Tongue (tissue), 2 donors: ENCODE data around the gene KIAA0040. TPM values are rescaled to one million over a fixed set of nuclear protein-coding genes. Genes with fewer than 3 reads are reported as not detected.

Experiments used
- DNase-seq: peaks from one replicate; pipeline ENCODE4 v3.0.0-alpha.2; 2015
- total RNA-seq: library from RNA; depleted of rRNA; stranded (reverse); fragments of >200 nt; gene quantifications from one replicate; pipeline ENCODE4 v1.2.3, GENCODE V29; 2014

Gene KIAA0040
- total RNA-seq = 21.8 TPM

DNA sequence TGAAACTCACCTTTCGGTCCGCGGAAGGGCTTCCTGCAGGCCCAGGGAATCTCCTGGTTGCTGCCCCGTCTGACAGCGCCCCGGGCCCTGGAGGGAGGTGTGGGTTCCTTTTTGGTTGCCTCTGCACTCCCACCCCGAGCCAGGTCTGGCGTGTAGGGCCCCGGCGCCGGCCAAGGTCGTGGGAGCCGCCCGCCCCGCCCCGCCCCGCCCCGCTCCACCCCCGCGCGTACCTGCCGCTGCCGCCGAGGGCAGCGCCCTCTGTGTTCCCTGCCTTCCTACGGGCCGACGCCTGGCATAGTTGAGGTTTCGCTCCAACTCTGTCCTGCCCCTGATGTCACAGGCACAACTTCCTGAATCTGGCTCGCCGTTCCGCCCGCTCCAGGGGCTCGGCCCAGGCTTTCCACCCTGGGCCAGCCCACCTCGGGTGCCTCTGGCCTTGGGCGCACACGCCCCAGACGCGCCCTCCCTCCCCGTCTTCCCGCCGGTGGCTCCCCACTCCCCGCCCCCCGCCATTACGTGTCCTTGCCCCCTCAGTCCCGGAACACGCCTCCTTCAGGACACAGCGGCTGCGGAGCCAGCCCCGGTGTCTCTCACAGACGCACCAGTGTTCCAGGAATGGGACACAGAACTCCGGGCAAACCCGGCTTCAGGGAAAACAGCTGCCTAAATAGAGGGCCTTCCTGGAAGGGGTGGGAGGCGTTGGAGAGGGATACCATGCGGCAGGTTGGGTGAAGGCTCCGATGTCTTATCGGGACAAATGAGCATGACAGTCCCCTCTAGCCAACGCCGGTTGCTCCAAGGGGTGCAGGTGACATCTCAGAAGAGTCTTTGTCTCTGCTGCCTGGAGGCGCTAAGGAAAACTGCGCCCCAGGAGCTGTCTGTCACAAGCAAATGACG is at the start of gene KIAA0040:
TSS of gene KIAA0040 (minus strand) at position 147 of the 897 bp plus-strand sequence. CDS start 31,763 bp downstream, outside the sequence.
- DNase-seq = peak; percentile 83

DNA sequence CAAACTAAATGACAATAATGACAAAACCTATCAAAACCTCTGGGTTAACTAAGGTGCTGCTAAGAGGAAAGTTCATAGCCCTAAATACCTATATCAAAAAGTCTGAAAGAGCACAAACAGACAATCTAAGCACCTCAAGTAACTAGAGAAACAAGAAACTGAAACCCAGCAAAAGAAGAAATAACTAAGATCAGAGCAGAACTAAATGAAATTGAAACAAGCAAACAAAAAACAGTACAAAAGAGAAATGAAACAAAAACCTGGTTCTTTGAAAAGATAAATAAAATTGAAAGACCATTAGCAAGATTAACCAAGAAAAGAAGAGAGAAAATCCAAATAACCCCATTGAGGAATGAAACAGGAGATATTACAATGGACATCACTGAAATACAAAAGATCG is 44.8 kb upstream of the KIAA0040 start:
- no peak for DNase-seq

DNA sequence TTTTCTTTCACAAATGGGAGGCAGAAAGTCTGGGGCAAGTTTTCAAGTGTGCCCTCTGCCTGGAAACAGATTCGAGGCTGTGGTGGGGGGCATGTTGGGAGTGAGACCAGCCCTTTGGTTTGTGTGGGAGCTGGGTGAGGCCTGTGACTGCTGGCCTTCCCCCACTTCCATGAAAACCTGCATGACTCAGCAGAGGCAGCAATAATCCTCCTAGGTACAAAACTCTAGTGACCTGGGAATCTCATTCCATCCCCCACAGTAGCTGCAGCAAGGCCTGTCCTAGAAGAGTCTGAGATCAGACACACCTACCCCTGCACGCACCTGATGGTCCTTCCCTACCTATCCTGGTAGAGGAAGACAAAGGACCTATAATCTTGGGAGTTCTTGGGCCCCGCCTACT is 42.1 kb upstream of the KIAA0040 start:
- DNase-seq = no peak

DNA sequence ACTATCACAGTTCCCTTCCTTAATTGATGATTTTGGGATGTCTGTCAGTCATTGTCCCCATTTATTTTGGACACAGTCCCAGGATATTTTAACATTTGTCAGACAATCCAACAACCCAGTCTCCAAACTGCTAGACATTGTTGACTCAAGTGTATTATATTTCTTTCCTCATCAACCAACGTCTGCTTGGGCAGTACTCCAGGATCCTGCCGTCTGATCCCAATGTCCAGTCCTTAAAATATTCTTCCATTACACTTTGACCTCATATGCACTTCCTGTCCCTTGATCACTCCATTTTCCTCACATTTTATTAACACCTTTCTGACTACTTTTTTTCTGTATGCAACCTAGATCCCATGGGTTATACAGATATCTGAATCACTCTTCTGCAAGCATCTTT is 39.8 kb upstream of the KIAA0040 start:
- DNase-seq = no peak

DNA sequence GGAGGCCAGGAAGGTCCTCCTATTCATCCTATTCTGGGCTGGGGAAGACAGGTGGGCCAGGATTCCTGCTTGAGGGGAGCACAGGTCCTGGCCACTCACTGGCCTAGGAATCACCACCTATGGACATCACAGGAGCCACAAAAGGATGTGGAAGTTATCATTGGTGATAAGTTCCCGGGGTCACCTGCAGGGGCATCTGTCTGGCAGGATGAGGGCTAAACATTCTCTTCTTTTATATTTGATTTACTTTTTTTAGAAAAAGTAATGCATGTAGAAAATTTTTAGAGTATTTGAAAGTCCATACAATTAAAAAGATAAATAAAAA is 33.2 kb upstream of the KIAA0040 start:
- no peak for DNase-seq

DNA sequence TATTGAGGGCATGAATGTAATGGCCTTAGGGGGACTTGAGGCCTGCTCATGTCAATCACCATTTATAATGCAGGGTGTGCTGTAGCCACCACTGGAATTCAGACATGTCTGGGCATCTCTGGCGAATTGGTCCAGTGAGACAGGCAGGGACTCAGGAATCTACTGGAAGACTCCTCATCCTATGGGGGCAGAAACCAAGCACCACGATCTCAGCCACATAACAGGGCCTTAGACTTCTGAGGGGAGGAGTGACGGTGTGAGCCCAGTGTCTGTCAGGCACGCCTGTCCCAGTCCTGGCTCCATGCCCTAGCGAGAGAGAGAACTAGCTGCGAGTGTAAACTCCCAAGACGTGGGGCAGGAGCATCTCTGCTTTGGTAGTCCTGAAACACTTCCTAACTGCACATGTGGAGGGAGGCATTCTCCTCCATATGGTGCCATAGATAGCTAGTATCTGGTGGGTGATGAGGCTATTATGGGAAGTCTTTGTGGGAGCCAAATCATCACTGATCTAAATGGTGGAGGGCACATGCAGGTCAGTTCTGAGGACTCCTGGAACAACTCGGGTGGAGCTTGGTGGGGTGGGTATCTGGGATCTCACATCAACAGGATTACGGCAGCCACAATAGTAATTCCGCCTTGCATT is 29.8 kb upstream of the KIAA0040 start:
- DNase-seq = no peak

DNA sequence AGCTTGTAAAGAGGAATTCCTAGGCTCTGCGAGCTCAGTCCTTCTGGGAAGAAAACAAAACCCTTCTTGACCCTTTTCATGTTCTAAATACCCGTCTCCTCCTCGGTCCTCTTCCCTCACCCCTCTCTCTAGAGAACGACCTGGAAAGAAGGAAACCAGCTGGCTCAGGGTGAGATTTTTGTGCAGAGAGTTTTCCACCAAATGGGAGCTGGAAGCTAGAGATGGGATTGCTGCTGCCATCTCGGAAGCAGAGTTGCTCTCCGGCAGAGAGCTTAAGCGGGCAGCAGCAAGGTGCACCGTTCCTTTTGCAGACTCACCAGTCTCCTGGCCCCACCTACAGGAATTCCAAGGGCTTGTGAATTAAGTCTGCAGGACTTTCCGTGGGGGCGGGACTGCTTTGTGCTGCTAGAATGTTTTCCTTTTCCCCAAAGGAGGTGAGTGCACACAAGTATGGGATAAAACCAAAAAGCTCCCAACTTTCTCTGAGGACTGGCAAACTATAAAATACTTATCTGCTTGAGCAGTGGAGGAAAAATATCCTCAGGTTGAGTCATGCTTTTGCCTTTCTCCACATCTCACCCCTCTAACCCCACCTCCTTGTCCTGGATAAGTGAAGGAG is 29.1 kb upstream of the KIAA0040 start:
- DNase-seq = peak; percentile 32

DNA sequence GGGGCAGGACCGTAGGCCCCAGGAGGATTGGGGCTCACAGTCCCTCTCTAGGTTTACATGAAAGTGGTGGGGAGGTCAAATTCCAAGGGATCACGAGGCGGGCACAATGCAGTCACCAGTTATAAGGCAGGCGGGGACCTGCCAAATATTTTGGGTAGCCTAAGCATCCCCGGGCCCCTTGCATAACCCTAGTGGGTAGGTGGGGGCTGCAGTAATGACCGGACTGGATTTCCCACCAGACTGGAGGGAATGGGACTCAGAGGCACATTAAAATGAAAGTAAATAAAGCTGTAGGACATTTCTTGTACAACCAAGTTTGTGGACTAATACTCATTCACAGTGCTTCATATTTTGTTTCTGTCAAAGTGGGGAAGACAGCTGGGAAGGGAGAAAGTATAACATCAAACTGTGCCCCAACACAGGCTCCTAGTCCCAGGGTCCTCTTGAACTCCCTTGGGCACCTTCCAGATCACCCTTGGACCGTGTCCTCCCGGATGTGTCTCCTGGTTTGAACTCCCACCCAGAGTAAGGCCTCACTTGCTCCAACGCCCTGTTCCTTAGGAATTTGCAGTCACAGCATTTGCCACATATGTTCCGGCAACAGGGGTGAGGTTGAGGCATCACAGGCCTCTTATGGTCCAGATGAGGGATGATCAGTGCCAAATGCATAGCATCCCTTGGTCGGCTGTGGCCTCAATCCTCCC is 28.4 kb upstream of the KIAA0040 start:
- DNase-seq = no peak

DNA sequence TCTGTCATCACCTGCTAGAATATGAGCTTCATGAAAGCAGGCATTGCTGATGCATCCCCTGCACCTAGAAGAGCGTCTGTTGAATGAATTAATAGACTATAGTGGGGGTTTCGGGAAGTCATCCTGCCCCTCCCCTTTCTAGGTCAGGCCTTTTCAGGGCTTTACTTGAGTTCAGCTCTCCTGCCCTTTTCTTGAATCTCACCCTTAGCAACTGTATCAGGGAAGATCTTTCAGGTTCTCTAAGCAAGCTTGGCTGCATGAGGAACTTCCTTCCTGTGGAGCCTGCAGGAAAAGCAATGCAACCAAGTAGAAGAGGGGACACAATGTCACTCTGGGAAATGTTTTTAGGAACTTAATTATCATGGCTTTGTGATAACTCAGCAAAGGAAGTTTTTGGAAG is 27.2 kb upstream of the KIAA0040 start:
- no peak for DNase-seq

DNA sequence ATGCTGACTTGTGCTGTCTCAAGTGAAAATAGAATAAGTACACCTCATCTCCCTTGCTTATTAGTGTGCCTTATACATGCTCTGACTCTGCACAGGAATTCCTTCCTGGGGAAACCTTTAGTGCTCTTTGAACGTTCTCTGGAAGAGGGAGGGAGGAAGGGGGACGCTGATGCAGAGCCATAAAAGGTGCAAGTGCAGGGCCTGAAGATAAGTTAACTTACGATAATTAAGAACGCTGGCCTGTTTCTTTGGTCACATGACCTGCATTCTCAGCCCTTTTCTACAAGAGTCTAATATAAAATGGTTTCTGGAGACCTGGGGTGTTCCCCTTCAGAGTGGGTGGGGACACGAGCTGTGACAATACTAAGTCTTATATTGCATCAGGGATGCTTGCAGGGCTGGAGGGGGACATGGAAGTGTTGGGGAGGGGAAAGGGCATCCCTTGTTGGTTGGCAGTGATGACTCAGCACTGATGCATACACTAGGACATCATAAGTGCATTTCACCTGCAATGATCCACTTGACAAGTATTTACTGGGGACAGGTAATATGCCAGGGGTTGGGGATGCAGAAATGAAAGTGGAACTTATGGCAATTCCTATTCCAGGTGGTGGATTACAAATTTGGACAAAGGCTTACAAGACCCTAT is 26.3 kb upstream of the KIAA0040 start:
- DNase-seq = no peak

DNA sequence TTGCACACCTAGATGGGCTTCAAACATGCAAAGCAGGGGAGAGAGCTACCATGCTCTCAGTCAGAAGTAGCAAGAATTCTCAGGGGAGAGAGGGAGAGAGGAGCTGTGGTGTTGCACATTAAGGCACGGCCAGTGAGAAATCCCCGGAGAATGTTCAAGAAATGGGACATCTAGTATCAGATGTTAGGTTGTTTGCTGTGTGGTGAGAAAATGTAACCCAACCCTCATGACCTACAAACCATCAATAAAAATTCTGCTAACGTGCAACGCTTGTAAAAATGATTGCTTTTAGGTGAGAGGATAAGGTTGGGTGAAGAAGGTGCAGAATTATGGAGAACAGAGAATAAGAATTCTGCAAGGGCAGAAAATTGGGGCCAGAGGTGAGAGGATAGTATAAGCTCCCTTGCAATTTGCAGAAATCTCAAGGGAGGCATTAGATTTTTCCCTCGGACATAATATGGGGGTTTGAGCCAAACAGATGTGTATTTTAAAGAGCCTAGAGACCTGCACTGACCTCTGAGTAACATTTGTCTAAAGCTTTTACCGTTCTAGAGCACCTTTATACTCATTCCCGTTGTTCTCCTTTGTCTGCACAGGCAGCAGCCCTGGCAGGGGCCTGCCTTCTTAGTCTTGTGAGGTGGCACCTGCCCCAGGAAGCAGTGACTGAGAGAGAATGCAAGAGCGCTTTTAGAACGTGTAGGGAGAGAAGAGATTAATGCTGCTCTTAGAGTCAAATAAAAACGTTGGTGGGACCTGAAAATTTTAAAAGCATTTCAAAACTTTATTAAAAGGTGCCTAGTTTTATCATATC is 25.4 kb upstream of the KIAA0040 start:
- DNase-seq = no peak

DNA sequence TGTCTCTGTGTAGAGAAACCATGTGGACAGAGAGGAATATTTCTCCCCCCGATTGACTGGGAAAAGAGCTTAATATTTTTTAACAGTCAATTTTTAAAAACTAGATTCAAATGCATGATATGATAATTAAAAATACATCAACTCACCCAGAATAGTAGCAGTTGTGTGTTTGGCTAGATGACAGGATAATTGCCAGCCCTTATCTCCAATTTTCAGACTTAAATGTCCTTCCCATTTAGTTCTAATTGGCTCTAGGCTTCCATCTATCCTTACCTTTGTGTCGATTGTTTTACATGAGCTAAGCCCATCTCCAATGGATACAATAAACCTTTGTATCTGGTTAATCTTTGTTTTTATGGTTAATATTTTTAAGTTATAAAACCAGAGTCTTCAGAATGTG is 23.9 kb upstream of the KIAA0040 start:
- DNase-seq = no peak

DNA sequence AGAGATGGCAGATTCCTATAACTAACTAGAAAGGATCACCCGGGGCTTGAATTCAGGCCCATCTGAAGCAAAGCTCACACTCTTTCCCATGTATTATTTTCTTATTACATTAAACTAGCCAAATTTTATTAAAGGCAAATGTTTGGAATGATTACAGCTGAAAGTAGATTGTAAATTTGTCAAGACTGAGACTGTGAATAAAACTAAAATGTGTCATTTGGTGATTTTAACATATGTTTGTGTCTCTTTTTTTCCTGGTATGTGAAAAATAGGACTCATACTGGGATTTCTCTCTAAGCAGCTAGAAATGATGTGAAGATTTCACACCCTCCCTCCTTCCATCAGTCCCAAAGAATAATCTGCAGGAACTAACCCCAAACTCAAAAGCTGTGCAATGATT is 19.1 kb upstream of the KIAA0040 start:
- DNase-seq = no peak

DNA sequence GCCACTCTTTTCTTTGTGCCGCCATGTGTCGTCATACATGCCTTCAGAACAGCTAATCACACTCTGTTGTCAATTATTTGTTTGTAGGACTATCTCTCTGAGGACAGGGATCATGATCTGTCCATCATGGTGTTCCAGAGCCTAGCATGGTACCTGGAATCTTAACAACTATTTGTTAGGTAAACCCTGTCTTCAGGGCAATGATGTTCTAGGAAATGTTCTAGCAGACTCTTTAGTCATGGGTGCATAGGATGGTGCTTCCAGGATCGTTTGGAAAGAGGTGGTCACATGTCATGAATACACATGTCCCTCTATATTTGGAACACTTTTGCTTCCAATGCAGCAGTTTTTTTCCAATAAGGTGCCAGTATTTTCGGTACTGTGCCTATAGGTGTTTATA is 18.2 kb upstream of the KIAA0040 start:
- no peak for DNase-seq

DNA sequence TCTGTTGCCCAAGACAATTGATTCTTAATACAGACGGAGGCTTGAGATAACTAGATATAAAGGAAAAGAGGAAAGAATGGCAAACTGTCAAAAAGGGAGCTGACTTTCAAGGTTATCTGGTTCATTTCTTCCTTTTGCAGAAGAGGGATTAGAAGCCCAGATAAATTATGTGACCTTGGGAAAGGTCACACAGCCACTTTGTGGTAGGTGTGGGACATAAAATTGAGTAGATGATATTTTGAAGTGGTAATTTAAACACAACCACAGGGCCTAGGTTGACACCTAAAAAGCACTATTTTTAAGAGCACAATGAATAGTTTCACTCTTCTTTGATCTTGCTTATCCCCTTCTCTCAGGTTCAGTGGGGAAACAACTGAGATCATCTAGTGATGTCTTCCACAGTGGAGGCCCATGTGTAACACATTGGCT is 16.9 kb upstream of the KIAA0040 start:
- no peak for DNase-seq

DNA sequence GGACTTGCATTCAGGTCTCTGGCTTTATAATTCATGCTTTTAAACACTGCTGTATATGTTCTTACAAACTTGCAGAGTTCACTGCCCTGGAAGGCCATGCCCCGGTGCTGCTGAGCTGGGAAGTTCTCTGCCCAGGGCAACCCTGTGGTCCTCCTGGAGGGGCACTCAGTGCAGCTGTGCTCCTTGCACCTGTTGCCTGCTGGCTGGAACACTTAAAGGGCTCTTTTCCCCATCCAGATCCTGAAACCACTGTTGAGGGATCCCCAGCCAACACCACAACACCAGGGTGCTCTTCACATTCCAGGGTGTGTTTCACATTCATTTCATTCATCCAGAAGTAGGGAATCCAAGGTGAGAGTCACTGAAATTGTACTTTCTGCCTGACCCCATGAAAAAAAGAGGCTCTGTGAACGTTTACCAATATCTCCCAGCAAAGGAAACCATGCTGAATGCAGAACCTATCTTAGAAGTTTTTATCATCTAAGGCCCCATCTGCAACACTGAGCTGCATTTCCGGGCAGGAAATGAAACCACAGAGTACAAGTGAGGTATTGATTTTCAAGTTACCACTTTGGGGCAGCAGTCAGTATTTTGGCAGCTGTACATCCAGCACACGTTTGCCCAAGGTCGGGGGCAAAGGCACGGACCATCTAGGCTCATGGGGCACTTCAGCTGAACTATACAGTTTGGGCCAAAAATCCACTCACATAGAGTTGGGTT is 16.4 kb upstream of the KIAA0040 start:
- DNase-seq = peak; percentile 68

DNA sequence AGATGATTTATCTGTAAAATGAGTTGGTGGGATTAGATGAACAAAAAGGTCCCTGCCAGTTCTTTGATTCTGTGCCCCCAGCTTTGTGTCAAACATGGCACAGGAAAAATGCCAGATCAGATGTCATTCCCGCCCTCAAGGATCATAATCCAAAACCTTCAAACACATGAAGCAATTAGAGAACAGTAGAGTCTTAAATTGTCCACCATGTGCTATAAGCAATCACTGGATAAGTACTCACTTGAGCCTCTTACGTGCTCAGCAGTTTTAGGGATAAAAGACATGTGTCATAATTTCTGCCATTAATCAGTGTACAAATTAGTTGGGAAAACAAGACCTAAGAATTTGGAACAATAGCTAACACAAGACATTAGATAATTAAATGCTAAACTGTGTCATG is 15.4 kb upstream of the KIAA0040 start:
- DNase-seq = peak; percentile 38

DNA sequence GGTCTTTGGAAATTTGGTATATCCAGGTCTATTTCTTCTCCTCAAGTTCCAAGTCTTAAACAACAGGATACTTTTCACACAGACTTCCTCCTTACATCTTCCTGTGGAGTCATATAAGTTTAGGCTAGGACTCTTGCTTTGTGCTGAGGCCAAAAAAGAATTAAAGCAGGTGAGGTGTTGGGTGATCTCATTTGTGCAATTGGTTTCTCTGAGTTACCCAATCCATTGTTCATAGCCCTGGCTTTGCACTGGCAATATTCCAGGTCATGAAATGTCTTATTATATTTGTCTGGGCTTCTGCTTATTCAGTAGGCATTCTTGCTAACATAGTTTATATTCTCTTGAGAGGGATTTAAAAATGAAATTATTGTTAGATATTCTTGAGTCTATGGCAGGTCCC is 14.1 kb upstream of the KIAA0040 start:
- no peak for DNase-seq

DNA sequence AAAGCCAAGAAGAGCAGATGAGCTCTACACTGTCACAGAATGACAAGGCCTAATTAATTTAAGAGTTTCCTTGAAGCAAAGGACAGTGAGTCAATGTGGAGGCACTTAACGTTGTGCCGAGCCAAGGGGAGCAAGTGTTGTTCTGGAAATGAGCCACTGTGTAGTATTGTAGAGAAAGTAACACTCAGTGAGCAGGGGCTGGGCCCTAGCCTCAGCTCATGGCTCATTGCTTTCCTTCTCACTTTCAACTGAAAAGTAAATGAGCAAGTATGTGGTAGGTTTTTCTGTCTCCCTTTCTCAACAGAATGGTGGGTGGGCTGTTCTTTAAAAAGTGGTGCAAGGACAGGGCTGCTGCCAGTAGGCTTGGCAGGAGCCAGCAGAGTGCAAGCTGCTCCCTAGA is 11.8 kb upstream of the KIAA0040 start:
- peak; percentile 70 for DNase-seq

DNA sequence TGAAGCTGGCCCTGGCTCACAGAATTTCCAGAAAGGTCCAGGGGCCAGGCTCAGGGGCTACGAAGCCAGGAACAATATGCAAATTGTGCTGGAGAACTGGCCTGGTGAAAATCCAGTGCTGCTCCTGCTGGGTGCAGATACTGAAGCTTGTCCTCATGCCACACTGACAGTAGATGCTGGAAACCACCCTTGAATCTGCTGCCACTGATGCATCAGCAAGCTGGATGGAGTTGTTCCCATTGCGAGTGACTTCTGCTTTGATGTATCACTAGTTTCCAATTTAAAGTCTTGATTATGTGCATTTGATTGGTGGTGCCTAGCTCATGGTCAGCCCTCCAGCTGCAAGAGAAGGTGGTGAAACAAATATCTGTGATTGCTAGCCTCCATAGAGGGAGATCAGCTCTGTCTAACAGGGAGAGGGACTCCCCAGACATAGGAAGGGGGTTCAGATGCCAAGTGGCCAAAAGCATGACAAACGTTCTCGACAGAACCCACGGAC is 11.0 kb upstream of the KIAA0040 start:
- no peak for DNase-seq
